T-helper 22 cell (primary cell): ENCODE measurements around the gene SLC25A26.
"Not testable (repeated sequence)": the region's sequence is repeated elsewhere in the genome, so short reads cannot be mapped to it uniquely, and the experiment has no call there.

Experiments used
- DNase-seq: peaks from one replicate; pipeline ENCODE4 v3.0.0-alpha.2; 2020; ENCODE audit warnings: low read depth

The SLC25A26 gene

GRCh38 chr3:66411474-66411873, 190.7 kb downstream of the SLC25A26 start:
- no peak for DNase-seq

GRCh38 chr3:66411961-66412887, 191.4 kb downstream of the SLC25A26 start:
- DNase-seq = no peak

GRCh38 chr3:66413151-66413751, 192.4 kb downstream of the SLC25A26 start:
- DNase-seq = no peak

- no peak for DNase-seq
Measured at GRCh38 chr3:66414846-66415245, 194.0 kb downstream of the SLC25A26 start.

- no peak for DNase-seq
Measured at GRCh38 chr3:66415867-66416428, 195.1 kb downstream of the SLC25A26 start.

- DNase-seq = no peak
Measured at GRCh38 chr3:66416556-66417304, 195.9 kb downstream of the SLC25A26 start.

- DNase-seq = no peak
Measured at GRCh38 chr3:66418475-66418931, 197.7 kb downstream of the SLC25A26 start.

GRCh38 chr3:66419036-66419435, 198.2 kb downstream of the SLC25A26 start:
- no peak for DNase-seq

GRCh38 chr3:66421144-66421543, 200.3 kb downstream of the SLC25A26 start:
- not testable (repeated sequence) for DNase-seq

- not testable (repeated sequence) for DNase-seq
Measured at GRCh38 chr3:66421893-66422292, 201.1 kb downstream of the SLC25A26 start.

- DNase-seq = no peak
Measured at GRCh38 chr3:66423791-66424190, 203.0 kb downstream of the SLC25A26 start.

GRCh38 chr3:66425032-66425431, 204.2 kb downstream of the SLC25A26 start:
- no peak for DNase-seq

- no peak for DNase-seq
Measured at GRCh38 chr3:66425576-66426114, 204.8 kb downstream of the SLC25A26 start.

- DNase-seq = no peak
Measured at GRCh38 chr3:66426135-66426534, 205.3 kb downstream of the SLC25A26 start.

GRCh38 chr3:66427352-66427751, 206.6 kb downstream of the SLC25A26 start:
- no peak for DNase-seq

GRCh38 chr3:66427951-66428474, 207.2 kb downstream of the SLC25A26 start:
- no peak for DNase-seq
